Measurements from ENCODE around the gene MTNR1B.

The MTNR1B gene

GRCh38 chr11:92978271-92979111 lies 9.0 kb downstream of the MTNR1B start:
- no peak for DNase-seq (ENCODE audit: low read depth)

GRCh38 chr11:92979176-92979575 lies 9.7 kb downstream of the MTNR1B start:
- DNase-seq (ENCODE audit: low read depth): no peak

GRCh38 chr11:92980312-92980711 lies 10.9 kb downstream of the MTNR1B start:
- no peak for DNase-seq (ENCODE audit: low read depth)

DNA sequence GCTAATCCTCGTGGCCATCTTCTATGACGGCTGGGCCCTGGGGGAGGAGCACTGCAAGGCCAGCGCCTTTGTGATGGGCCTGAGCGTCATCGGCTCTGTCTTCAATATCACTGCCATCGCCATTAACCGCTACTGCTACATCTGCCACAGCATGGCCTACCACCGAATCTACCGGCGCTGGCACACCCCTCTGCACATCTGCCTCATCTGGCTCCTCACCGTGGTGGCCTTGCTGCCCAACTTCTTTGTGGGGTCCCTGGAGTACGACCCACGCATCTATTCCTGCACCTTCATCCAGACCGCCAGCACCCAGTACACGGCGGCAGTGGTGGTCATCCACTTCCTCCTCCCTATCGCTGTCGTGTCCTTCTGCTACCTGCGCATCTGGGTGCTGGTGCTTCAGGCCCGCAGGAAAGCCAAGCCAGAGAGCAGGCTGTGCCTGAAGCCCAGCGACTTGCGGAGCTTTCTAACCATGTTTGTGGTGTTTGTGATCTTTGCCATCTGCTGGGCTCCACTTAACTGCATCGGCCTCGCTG lies 12.1 kb downstream of the MTNR1B start:
- DNase-seq (ENCODE audit: low read depth): no peak

DNA sequence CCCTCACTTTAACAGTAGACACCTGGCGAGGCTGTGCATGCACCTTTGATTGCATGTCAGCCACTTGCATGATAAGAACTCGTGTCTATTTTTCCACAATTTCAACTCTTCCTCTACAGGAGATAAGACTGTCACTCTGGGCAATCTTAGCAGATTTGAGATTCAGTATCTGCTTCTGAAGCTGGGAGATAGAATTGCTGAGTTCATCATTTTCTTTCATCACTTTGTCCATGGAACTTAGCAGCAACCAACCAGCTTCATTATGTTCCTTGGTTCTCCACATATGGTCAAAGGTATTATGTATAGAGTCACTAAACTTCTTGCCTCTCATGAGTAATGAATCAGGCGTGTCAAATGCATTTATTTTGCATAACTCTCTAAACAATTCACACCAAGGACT lies 17.1 kb downstream of the MTNR1B start:
- DNase-seq (ENCODE audit: low read depth): no peak

- no peak for DNase-seq (ENCODE audit: low read depth)
Measured at GRCh38 chr11:92993004-92993403, 23.6 kb downstream of the MTNR1B start.

- DNase-seq (ENCODE audit: low read depth): peak; percentile 58
Measured at GRCh38 chr11:93000511-93001476, 31.3 kb downstream of the MTNR1B start.

GRCh38 chr11:93001806-93002205 lies 32.4 kb downstream of the MTNR1B start:
- DNase-seq (ENCODE audit: low read depth): no peak

GRCh38 chr11:93002380-93002779 lies 32.9 kb downstream of the MTNR1B start:
- no peak for DNase-seq (ENCODE audit: low read depth)

DNA sequence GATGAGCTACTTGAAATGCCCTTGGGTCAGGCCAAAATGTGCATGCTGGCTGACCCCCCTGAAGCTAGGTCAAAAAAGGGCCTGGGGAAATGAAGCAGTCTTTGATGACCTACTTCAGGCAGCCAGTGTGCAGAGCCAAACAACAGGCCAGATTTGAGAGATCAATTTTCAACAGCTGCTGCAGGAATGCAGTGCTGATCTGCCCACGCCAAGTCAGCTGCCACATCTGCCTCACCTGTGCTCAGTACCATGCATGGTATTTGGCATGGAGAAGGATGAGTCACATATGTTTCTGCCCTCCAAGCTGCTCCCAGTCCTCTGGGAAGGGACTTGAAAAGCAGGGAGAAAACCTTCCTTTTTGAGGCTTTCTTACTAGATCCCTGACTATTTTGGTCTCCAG lies 35.8 kb downstream of the MTNR1B start:
- no peak for DNase-seq (ENCODE audit: low read depth)

DNA sequence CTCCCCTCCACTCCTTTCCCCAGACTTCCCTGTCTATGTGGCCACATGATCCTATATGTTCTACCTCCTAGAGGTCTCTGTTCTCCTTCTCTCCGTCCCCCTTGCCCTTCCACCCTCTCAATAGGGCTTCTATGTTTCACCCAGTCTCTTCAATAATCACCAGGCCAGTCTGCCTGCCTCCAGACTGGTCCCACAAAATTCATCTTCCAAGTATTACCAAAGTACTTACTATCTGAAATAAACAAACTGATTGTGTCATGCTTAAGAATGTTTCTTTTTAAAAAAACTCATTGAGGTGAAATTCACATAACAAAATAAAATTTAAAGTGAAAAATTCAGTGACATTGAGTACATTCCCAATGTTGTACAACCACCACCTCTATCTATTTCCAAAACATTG lies 44.2 kb downstream of the MTNR1B start:
- DNase-seq (ENCODE audit: low read depth): no peak

GRCh38 chr11:93016595-93016994 lies 47.1 kb downstream of the MTNR1B start:
- DNase-seq (ENCODE audit: low read depth): no peak

GRCh38 chr11:93017821-93018690 lies 48.6 kb downstream of the MTNR1B start:
- no peak for DNase-seq (ENCODE audit: low read depth)

GRCh38 chr11:93020248-93021046 lies 51.0 kb downstream of the MTNR1B start:
- no peak for DNase-seq (ENCODE audit: low read depth)

GRCh38 chr11:93024369-93024768 lies 54.9 kb downstream of the MTNR1B start:
- DNase-seq (ENCODE audit: low read depth): no peak

GRCh38 chr11:93025558-93026255 lies 56.3 kb downstream of the MTNR1B start:
- DNase-seq (ENCODE audit: low read depth): no peak

- DNase-seq (ENCODE audit: low read depth): no peak
Measured at GRCh38 chr11:93028960-93029522, 59.6 kb downstream of the MTNR1B start.

DNA sequence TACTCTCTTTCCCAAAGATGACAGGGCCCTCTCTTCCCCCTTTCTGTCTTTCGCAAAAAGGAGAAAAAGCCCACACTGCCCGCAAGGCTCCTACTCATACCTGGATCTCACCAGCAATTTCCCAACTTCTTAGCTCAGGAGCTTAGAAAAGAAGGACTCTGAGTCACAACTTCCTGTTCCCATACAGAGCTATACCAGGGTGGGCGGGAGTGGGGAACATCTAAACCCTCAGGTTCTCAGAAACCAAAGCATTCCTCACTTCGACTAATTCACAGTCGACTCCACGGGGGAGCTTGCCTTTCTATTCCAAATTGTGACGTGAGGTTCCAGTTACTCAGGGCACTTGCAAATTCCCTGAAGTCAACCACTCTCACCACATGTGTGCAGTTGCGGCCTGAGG lies 61.9 kb downstream of the MTNR1B start:
- DNase-seq (ENCODE audit: low read depth): no peak
